Activated CD4-positive, alpha-beta T cell treated with anti-CD3 and anti-CD28 coated beads for 1 hour (primary cell): ENCODE results near the gene RPTOR.
"Not testable (repeated sequence)": the region's sequence is repeated elsewhere in the genome, so short reads cannot be mapped to it uniquely, and the experiment has no call there.

Experiments used
- DNase-seq: peaks from one replicate; pipeline ENCODE4 v3.0.0-alpha.2; 2020

The RPTOR gene

GRCh38 chr17:80803451-80804428 lies 259.1 kb downstream of the RPTOR start:
- no peak for DNase-seq

GRCh38 chr17:80804466-80804865 lies 259.8 kb downstream of the RPTOR start:
- DNase-seq: no peak

DNA sequence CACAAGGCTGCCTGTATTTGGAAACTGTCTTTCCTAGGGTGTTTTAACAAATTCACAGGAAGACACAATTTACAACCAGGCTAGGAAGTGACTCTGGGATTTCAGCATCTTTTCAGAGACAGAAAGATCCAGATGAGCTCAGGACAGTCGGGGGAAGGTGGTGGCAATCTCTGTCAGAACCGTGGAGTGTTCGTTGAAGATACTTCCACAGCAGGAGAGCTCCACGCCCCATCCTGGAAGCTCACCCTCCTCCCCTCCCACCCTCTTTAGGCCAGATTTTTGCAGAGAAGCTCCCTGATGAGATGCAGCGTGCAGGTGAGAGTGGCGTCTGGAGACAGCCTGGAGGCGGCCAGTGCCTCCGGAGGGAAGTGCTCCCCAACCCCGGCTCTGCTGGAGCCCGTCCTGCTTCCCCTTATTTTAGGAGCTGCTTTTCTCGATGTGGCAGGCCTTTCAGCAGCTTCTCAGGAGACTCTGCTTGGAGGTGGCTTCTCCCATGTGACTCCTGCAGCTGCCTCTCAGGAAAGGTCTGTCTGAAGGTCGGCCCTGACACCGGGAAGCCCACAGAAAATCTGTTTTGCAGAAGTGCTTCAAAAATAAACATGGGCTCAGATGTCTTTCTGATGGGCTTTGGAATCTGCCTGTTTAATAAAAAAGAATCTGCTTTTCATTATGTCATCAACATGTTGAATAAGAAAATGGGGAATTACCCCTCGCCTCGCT lies 260.6 kb downstream of the RPTOR start:
- no peak for DNase-seq

GRCh38 chr17:80807014-80807413 lies 262.4 kb downstream of the RPTOR start:
- no peak for DNase-seq

- no peak for DNase-seq
Observed at GRCh38 chr17:80807882-80808281, 263.2 kb downstream of the RPTOR start.

DNA sequence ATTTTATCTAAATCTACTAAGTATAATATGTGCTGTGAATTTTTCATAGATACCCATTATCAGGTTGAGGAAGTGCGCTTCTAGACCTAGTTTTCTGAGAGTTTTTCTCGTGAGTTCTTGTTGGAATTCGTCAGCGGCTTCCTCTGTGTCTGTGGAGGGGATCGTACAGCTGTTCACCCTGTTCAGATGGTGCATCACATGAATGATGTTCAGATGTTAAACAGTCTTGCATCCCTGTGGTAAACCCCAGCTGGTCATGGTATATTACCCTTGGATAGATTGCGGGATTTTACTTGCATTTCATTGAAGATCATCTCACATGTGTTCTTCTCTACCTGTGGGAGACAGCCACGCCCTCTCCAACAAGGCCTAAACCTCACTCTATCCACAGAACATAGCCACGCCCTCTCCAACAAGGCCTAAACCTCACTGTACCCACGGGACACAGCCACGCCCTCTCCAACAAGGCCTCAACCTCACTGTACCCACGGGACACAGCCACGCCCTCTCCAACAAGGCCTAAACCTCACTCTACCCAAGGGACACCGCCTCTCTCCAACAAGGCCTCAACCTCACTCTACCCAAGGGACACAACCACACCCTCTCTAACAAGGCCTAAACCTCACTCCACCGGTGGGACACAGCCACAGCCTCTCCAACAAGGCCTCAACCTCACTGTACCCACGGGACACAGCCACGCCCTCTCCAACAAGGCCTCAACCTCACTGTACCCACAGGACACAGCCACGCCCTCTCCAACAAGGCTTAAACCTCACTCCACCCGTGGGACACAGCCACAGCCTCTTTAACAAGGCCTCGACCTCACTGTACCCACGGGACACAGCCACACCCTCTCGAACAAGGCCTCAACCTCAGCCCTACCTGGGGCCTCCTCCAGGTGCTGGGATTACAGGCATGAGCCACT lies 266.8 kb downstream of the RPTOR start:
- no peak for DNase-seq

- DNase-seq: no peak
Observed at GRCh38 chr17:80812362-80813088, 267.9 kb downstream of the RPTOR start.

DNA sequence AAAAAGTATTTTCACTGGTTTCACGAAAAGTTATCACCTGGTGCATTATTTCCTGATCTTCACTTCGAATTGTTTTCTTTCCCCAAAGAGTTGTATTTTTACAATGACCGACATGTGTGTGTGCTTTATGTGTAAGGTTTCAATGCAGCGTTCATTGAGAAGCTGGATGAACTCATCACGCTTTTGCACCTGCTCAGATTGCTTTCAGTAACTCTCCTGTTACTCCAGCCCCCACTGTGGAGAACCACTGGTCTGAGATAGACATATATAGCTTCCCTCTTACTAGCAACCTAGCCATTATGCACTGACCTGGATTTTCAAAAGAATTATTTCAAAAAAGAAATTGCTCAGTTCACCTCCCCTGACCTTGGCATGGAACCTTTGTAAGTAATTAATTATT lies 268.7 kb downstream of the RPTOR start:
- no peak for DNase-seq

GRCh38 chr17:80814491-80814890 lies 269.9 kb downstream of the RPTOR start:
- DNase-seq: no peak

- no peak for DNase-seq
Observed at GRCh38 chr17:80815151-80815681, 270.6 kb downstream of the RPTOR start.

DNA sequence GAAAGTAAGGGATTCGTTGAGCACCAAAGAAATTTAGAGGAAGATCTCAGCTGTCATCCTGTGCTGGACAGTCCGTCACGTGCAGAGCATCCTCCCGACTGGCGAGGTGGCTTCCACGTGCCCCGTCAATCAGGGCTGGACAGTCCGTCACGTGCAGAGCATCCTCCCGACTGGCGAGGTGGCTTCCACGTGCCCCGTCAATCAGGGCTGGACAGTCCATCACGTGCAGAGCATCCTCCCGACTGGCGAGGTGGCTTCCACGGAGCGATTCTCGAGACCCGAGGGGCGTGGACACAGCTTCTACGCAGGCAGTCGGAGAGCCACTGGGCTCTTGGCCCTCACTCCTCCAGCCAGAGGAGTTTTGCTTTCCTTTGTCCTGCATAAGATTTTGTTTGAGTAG lies 271.1 kb downstream of the RPTOR start:
- not testable (repeated sequence) for DNase-seq

GRCh38 chr17:80816241-80817103 lies 271.8 kb downstream of the RPTOR start:
- DNase-seq: no peak

DNA sequence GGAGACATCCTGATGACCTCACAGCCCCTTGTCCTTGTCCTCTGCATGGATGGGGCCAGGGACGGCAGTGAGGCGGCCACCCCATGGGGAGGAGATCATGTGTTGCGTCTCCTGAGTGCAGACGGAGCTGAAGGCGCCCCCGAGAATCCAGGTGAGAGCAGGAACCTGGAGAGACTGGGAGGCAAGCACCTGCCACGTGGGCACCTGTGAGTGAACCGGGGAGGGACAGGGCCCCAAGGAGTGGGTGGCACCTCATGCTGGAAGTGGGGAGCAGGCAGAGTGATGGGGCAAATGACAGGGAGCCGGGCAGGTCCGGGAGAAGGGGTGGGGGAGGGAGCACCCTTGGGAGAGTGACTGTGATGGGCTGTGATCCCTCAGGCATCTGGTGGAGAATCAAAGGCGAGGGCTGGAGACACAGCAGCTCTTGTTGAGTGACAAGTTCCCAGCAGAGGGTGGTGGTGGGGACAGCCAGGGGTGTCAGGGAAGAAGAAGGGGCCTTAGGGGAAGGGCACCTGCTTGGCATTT lies 272.7 kb downstream of the RPTOR start:
- no peak for DNase-seq

- DNase-seq: no peak
Observed at GRCh38 chr17:80817861-80818260, 273.2 kb downstream of the RPTOR start.

DNA sequence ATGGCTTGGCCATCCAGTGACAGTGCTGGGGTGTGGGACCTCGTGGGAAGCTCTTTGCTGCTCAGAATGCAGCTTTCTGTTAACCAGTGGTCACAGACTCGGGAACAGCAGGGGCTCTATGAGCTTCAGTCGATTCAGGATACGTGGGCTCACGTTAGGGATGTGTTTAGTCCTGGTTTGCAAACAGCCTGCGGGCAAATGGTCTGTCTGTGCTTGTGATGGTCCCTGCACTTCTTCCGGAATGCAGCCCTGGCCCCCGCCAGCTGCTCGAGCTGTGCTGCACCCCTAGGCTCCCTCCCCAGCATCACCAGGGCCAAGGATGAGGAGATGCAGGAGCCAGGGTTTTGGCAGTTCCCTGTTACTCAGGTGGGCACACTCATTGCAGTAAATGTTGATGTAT lies 274.2 kb downstream of the RPTOR start:
- DNase-seq: no peak

DNA sequence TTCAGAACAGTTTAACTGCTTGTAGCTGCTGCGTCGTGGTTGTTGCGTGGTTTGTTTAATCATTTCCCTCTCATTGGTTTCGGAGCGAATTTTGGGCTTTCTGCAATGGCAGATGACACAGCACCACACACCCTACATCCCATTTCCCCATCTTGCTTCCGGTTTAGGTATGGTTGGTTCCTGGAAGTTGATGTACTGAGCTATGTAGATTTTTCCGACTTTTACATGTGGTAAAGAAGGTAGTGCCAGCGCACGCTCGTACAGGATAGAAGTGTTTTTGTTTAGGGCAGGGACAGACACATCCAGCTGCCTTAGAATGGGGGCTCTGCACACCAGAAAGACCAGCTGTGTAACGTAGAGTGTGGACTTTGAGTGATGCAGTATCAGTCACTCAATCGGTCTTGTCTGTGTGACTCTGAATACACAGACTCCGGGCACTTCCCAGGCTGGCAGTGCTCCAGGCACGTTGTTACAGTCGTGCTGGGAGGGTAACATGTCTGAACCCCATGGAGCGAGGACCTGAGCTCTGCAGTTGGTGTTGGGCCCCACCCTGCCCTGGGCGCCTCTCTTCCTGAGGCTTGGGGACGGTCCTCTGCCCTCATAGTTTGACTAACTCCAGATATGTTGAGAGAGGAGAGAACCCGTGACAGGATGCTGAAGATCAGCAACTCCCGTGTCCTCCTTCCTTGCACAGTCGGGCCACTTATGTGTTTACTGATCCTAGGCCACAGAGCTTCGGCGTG lies 275.0 kb downstream of the RPTOR start:
- DNase-seq: no peak

GRCh38 chr17:80820331-80820730 lies 275.7 kb downstream of the RPTOR start:
- no peak for DNase-seq

GRCh38 chr17:80821546-80821945 lies 276.9 kb downstream of the RPTOR start:
- DNase-seq: no peak

GRCh38 chr17:80822021-80822699 lies 277.5 kb downstream of the RPTOR start:
- no peak for DNase-seq
